Common myeloid progenitor, CD34-positive (primary cell): Measurements from ENCODE around the gene DAZAP1.

Experiments
- CTCF ChIA-PET: fragments of 350-600 bp; sonication (Branson Sonifier 250); formaldehyde crosslinking; loops from one replicate; lab custom pipeline; 2021; ENCODE audit warnings: antibody characterized with exemption; lab: Charles Lee
- POLR2A ChIA-PET: fragments of 350-600 bp; sonication (Branson Sonifier 250); formaldehyde crosslinking; loops from one replicate; lab custom pipeline; 2021; ENCODE audit warnings: antibody characterized with exemption; lab: Charles Lee
- DNase-seq, 3 donors: peaks; one replicate each; pipeline versions ENCODE4 v3.0.0 to v3.0.0-alpha.2; 2013
- H3K27ac ChIP-seq, 2 experiments: 1 replicate in 1 of 2; 2 replicates in 1 of 2; pipeline ENCODE4 v1.7.0; 2013; ENCODE audit warnings: inconsistent platforms in 2 of 2, low read length in 2 of 2, mild to moderate bottlenecking in 2 of 2, low read depth in 1 of 2, moderate library complexity in 1 of 2; ENCODE audit not compliant: severe bottlenecking in 2 of 2, insufficient read depth in 1 of 2, poor library complexity in 1 of 2
- H3K27me3 ChIP-seq, 5 experiments: replicated peaks in 2 of 5; 1 replicate in 3 of 5; 2 replicates in 2 of 5; pipeline versions ENCODE4 v1.6.1 to v1.7.0; 2013; ENCODE audit warnings: low read length in 4 of 5, mild to moderate bottlenecking in 2 of 5, moderate library complexity in 2 of 5, inconsistent platforms in 1 of 5; ENCODE audit not compliant: insufficient read depth in 5 of 5, control insufficient read depth in 4 of 5
- H3K36me3 ChIP-seq, 4 experiments: 1 replicate in 2 of 4; 2 replicates in 2 of 4; pipeline versions ENCODE4 v1.6.1 to v1.7.0; 2013; ENCODE audit warnings: low read length in 3 of 4, control low read depth in 1 of 4, mild to moderate bottlenecking in 1 of 4; ENCODE audit not compliant: control insufficient read depth in 4 of 4, insufficient read depth in 4 of 4
- H3K4me1 ChIP-seq, 4 experiments: 1 replicate in 3 of 4; 2 replicates in 1 of 4; pipeline versions ENCODE4 v1.6.1 to v1.7.1; 2013; ENCODE audit warnings: low read length in 3 of 4, mild to moderate bottlenecking in 3 of 4, control low read depth in 1 of 4, inconsistent platforms in 1 of 4, moderate library complexity in 1 of 4; ENCODE audit not compliant: control insufficient read depth in 4 of 4, insufficient read depth in 4 of 4; ENCODE audit errors: control extremely low read depth in 1 of 4
- H3K4me3 ChIP-seq, 7 experiments: 1 replicate in 4 of 7; 2 replicates in 3 of 7; pipeline versions ENCODE4 v1.5.1 to v1.7.0; 2013; ENCODE audit warnings: mild to moderate bottlenecking in 7 of 7, low read length in 6 of 7, moderate library complexity in 6 of 7, inconsistent platforms in 2 of 7, low read depth in 2 of 7, control low read depth in 1 of 7; ENCODE audit not compliant: insufficient read depth in 4 of 7, control insufficient read depth in 1 of 7; ENCODE audit errors: extremely low read depth in 1 of 7
- H3K9me3 ChIP-seq, 5 experiments: 1 replicate in 4 of 5; 2 replicates in 1 of 5; pipeline versions ENCODE4 v1.6.1 to v1.7.1; 2013; ENCODE audit warnings: low read length in 4 of 5, mild to moderate bottlenecking in 2 of 5, inconsistent platforms in 1 of 5, low read depth in 1 of 5, moderate library complexity in 1 of 5; ENCODE audit not compliant: control insufficient read depth in 4 of 5, insufficient read depth in 2 of 5; ENCODE audit errors: control extremely low read depth in 1 of 5
- WGBS: methylation state at CpG from one replicate; pipeline ENCODE4 v1.1.5; 2013; ENCODE audit not compliant: insufficient coverage; 5-methylcytosine and 5-hydroxymethylcytosine counted together

Gene DAZAP1

GRCh38 chr19:1388637-1389026, 18.8 kb upstream of the DAZAP1 start:
- no peak for DNase-seq
- H3K4me3 ChIP-seq, result no peak overlapping the region
- no peaks in the 10 kb centered on the region for H3K9me3 ChIP-seq
- H3K4me1 ChIP-seq, result peaks cover 6 to 14% (median 10%) of the 10 kb centered on the region in 4 experiments
- POLR2A ChIA-PET, result interaction anchor here (0.7 kb wide), 1 partner anchor 53 kb away, joined by 3 read pairs; no protein-coding TSS in a partner anchor
- H3K27me3 ChIP-seq, result no peaks in the 10 kb centered on the region
- peaks cover 9 to 46% (median 31%) of the 10 kb centered on the region in 4 experiments for H3K36me3 ChIP-seq
- 96% methylated on average over 14 of the region's 17 CpGs for WGBS
- H3K27ac ChIP-seq, result no peak overlapping the region
- CTCF ChIA-PET, result interaction anchor here (1.0 to 1.5 kb wide), 2 partner anchors 11 to 14 kb away, joined by 3 to 5 read pairs; no protein-coding TSS in a partner anchor

GRCh38 chr19:1389033-1389940, 18.1 kb upstream of the DAZAP1 start:
- Histone ChIP-seq H3K27me3 (no peaks in the 10 kb centered on the region), H3K9me3 (no peaks in the 10 kb centered on the region), H3K4me1 (peaks cover 4 to 10% (median 8%) of the 10 kb centered on the region in 4 experiments), H3K27ac (no peak overlapping the region), H3K36me3 (peaks cover 9 to 53% (median 35%) of the 10 kb centered on the region in 4 experiments), H3K4me3 (no peak overlapping the region)
- DNase-seq, result no peak
- WGBS, result 95% methylated on average over 26 of the region's 39 CpGs
- ChIA-PET CTCF (interaction anchor here (1.5 kb wide), 1 partner anchor 14 kb away, joined by 5 read pairs; no protein-coding TSS in a partner anchor), POLR2A (no interaction called here)

- no peak overlapping the region for H3K27ac ChIP-seq
- H3K9me3 ChIP-seq, result no peaks in the 10 kb centered on the region
- WGBS, result 96% methylated on average over 39 of the region's 42 CpGs
- CTCF ChIA-PET, result interaction anchor here (0.7 kb wide), 1 partner anchor 12 kb away, joined by 4 read pairs; no protein-coding TSS in a partner anchor
- no peak for DNase-seq
- peaks cover 10 to 60% (median 35%) of the 10 kb centered on the region in 4 experiments for H3K36me3 ChIP-seq
- H3K27me3 ChIP-seq, result no peaks in the 10 kb centered on the region
- POLR2A ChIA-PET, result no interaction called here
- peaks cover 0 to 4% (median under 1%) of the 10 kb centered on the region in 4 experiments for H3K4me1 ChIP-seq
- no peak overlapping the region for H3K4me3 ChIP-seq
These were observed 16.4 kb upstream of the DAZAP1 start for GRCh38 chr19:1390890-1391423.

- ChIA-PET POLR2A (no interaction called here), CTCF (no interaction called here)
- Histone ChIP-seq H3K27ac (no peak overlapping the region), H3K27me3 (no peaks in the 10 kb centered on the region), H3K36me3 (peaks cover 10 to 61% (median 35%) of the 10 kb centered on the region in 4 experiments), H3K4me1 (peaks cover 0 to 16% (median 13%) of the 10 kb centered on the region in 4 experiments), H3K9me3 (no peaks in the 10 kb centered on the region), H3K4me3 (no peak overlapping the region)
- no peak for DNase-seq
- WGBS, result 100% methylated on average over 9 of the region's 15 CpGs
These were observed 15.0 kb upstream of the DAZAP1 start for GRCh38 chr19:1392407-1392806.

- POLR2A ChIA-PET, result no interaction called here
- Histone ChIP-seq H3K4me1 (peaks cover 0 to 16% (median 13%) of the 10 kb centered on the region in 4 experiments), H3K4me3 (no peak overlapping the region), H3K36me3 (peaks cover 10 to 60% (median 35%) of the 10 kb centered on the region in 4 experiments), H3K27ac (no peak overlapping the region), H3K27me3 (no peaks in the 10 kb centered on the region), H3K9me3 (no peaks in the 10 kb centered on the region)
- WGBS, result 97% methylated on average over 37 of the region's 37 CpGs
- CTCF ChIA-PET, result no interaction called here
- DNase-seq, result no peak
These were observed 14.4 kb upstream of the DAZAP1 start for GRCh38 chr19:1392939-1393530.

GRCh38 chr19:1393841-1394240, 13.5 kb upstream of the DAZAP1 start:
- ChIA-PET CTCF (no interaction called here), POLR2A (no interaction called here)
- H3K27ac ChIP-seq, result no peak overlapping the region
- H3K27me3 ChIP-seq, result no peaks in the 10 kb centered on the region
- no peaks in the 10 kb centered on the region for H3K9me3 ChIP-seq
- no peak overlapping the region for H3K4me3 ChIP-seq
- no peak for DNase-seq
- peaks cover 10 to 55% (median 33%) of the 10 kb centered on the region in 4 experiments for H3K36me3 ChIP-seq
- WGBS, result 94% methylated on average over 17 of the region's 17 CpGs
- H3K4me1 ChIP-seq, result peaks cover 0 to 16% (median 13%) of the 10 kb centered on the region in 4 experiments
